ENCODE results near the gene ABLIM1. TPM values are rescaled to one million over a fixed set of nuclear protein-coding genes. Genes with fewer than 3 reads are reported as not detected.

The ABLIM1 gene
- total and polyA plus RNA-seq, 5 donors: 149 to 462 (median 411) TPM

DNA sequence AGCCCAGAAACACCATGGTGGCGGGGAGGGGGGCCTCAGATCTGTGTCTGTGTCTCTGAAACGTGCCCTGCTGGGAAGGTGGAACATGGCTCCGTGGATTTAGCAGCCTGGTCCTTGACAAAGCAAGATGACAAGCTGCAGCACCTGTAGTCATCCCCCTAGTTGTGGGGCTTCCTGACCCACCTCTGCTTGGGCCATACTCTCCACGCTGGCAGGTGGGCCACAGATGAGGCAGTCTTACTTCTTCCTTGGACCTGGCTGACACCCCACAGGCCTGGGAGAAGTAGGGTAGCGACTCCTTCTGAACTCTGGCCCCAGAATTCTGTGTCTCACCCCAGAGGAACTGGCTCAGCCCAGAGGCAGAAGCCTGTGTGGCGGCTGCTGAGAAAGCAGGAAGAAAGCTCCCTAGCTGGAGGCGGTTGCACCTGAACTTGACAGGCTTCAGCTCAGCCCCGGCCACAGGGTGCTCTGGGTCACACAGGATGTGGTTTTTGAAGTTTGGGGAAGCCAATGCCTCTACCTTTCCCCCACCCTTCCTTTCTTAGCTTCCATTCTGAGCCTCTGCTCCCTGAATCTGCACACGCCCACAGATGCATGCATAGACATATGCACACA, 113.9 kb downstream of the ABLIM1 start:
- ATAC-seq (no peak), DNase-seq (no peak)
- Histone ChIP-seq H3K27me3 (ENCODE audit: control insufficient read depth, insufficient read depth) (no peaks in the 10 kb centered on the region), H3K4me3 (ENCODE audit: low read length) (no peak overlapping the region), H3K9me3 (ENCODE audit: control insufficient read depth, low read length) (no peaks in the 10 kb centered on the region), H3K27ac (ENCODE audit: low read length) (no peak overlapping the region), H3K4me1 (ENCODE audit: control insufficient read depth, insufficient read depth, low read length) (peaks cover 16% of the 10 kb centered on the region)
- 72% methylated on average over 9 of the region's 9 CpGs for WGBS
- intact Hi-C loops (cut with DNase I): loop anchor here in 2 of 4 donors (5.0 to 10.0 kb wide), 3 partner anchors 72 to 239 kb away; no protein-coding TSS in a partner anchor

DNA sequence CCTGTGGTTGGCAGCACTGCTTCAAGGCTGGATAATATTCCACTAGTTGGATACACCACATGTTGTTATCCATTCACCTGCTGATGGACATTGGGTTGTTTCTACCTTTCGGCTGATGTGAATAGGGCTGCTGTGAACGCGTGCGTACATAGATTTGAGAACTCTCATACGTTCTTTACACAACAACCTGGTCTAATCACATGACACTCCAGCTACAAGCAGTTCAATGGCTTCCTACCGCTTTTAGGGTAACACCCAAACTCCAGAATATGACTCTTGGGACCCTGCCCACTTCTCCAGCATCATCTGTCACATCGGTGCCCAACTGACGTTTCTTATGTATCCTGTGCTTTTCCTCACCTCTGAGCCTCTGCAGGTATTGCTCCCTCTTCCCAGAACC, 114.6 kb downstream of the ABLIM1 start:
- Histone ChIP-seq H3K27ac (ENCODE audit: low read length) (no peak overlapping the region), H3K4me3 (ENCODE audit: low read length) (no peak overlapping the region), H3K9me3 (ENCODE audit: control insufficient read depth, low read length) (no peaks in the 10 kb centered on the region), H3K27me3 (ENCODE audit: control insufficient read depth, insufficient read depth) (no peaks in the 10 kb centered on the region), H3K4me1 (ENCODE audit: control insufficient read depth, insufficient read depth, low read length) (peaks cover 21% of the 10 kb centered on the region)
- ATAC-seq: no peak
- 56% methylated on average over 8 of the region's 8 CpGs for WGBS
- intact Hi-C loops (cut with DNase I): loop anchor here in 2 of 4 donors (5.0 to 10.0 kb wide), 3 partner anchors 71 to 239 kb away; no protein-coding TSS in a partner anchor
- DNase-seq: no peak

DNA sequence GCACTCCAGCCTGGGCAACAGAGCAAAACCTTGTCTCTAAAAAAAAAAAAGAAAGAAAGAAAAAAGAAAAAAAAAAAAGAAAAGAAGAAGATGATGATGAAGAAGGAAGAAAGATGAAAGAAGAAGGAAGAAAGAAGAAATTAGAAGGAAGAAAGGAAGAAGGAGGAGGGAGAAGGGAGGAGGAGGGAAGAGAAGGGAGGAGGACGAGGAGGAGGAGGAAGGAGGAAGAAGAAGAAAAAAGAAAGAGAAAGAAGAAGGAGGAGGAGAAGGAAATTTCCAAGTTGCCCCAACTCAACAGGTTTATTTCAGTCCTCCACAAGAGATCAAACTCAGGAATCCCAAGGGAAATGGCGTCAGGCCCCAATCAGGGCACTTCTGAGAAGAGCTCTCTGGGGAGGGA, 115.7 kb downstream of the ABLIM1 start:
- Histone ChIP-seq H3K9me3 (ENCODE audit: control insufficient read depth, low read length) (no peaks in the 10 kb centered on the region), H3K27ac (ENCODE audit: low read length) (no peak overlapping the region), H3K4me1 (ENCODE audit: control insufficient read depth, insufficient read depth, low read length) (peaks cover 20% of the 10 kb centered on the region), H3K4me3 (ENCODE audit: low read length) (no peak overlapping the region), H3K27me3 (ENCODE audit: control insufficient read depth, insufficient read depth) (no peaks in the 10 kb centered on the region)
- DNase-seq: no peak
- intact Hi-C loops (cut with DNase I): loop anchor here in 2 of 4 donors (5.0 to 10.0 kb wide), 3 partner anchors 70 to 238 kb away; no protein-coding TSS in a partner anchor
- ATAC-seq: no peak
- WGBS: 84% methylated on average over 2 of the region's 2 CpGs

DNA sequence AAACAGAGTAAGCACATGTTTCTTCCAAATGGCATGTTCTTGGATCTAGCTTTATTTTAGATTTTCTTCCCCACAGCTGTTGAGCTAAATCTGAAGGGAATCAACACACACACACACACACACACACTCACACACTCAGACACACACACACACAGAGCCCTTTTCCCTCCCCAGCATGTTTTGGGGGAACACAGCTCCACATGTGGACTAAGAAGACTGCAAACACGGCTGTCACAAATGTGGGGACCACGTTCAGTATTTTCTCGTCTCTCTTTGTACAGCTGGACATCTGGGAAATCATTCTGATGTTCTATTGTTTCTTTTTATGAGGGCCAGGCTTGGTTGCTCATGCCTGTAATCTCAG, 116.3 kb downstream of the ABLIM1 start:
- Histone ChIP-seq H3K27ac (ENCODE audit: low read length) (peak overlapping the region; percentile 87), H3K4me3 (ENCODE audit: low read length) (no peak overlapping the region), H3K9me3 (ENCODE audit: control insufficient read depth, low read length) (no peaks in the 10 kb centered on the region), H3K27me3 (ENCODE audit: control insufficient read depth, insufficient read depth) (no peaks in the 10 kb centered on the region), H3K4me1 (ENCODE audit: control insufficient read depth, insufficient read depth, low read length) (peaks cover 20% of the 10 kb centered on the region)
- intact Hi-C loops (cut with DNase I): loop anchor here in 2 of 4 donors (5.0 to 10.0 kb wide), 3 partner anchors 69 to 237 kb away; no protein-coding TSS in a partner anchor
- no peak for DNase-seq
- ATAC-seq: no peak
- 65% methylated on average over 3 of the region's 3 CpGs for WGBS

DNA sequence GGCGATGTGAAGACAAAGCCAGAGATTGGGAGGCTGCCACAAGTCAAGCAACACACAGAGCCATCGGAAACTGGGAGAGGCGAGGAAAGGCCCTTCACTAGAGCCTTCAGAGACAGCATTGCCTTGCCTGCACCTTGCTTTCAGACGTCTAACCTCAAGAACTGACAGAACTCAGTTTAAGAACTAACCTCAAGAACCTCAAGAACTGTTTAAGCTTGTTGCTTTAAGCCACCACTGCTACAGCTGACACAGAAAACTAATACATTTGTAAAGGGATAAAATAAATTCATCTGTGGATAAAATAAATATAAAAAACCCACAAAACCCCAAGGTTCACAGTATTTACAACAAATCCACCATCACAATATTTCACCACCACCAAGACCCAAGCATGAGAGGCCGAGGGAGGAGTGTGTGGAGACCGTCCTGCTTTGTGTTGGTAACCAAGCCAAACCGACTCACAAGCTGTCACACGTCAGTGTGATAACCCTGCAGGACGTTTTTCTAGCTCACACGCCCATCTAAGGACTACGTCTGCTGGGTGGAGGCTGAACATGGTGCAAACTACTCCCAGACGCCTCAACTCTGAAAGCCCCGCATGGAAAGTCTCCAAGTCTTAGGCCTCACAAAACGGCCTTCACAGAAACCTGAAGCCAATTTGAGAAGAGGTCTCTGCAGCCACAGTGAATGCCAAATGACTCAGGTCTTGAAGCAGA, 116.8 kb downstream of the ABLIM1 start:
- ATAC-seq (peak; percentile 94 to 97), DNase-seq (peak; percentile 82 to 88 (median 82))
- H3K4me1 ChIP-seq (ENCODE audit: control insufficient read depth, insufficient read depth, low read length): peaks cover 20% of the 10 kb centered on the region
- no peak overlapping the region for H3K4me3 ChIP-seq (ENCODE audit: low read length)
- H3K27me3 ChIP-seq (ENCODE audit: control insufficient read depth, insufficient read depth): no peaks in the 10 kb centered on the region
- peaks cover 1% of the 10 kb centered on the region for H3K9me3 ChIP-seq (ENCODE audit: control insufficient read depth, low read length)
- 38% methylated on average over 14 of the region's 14 CpGs for WGBS
- H3K27ac ChIP-seq (ENCODE audit: low read length): peak overlapping the region; percentile 87
- intact Hi-C loops (cut with DNase I): loop anchor here in 2 of 4 donors (5.0 to 10.0 kb wide), 3 partner anchors 69 to 236 kb away; no protein-coding TSS in a partner anchor

DNA sequence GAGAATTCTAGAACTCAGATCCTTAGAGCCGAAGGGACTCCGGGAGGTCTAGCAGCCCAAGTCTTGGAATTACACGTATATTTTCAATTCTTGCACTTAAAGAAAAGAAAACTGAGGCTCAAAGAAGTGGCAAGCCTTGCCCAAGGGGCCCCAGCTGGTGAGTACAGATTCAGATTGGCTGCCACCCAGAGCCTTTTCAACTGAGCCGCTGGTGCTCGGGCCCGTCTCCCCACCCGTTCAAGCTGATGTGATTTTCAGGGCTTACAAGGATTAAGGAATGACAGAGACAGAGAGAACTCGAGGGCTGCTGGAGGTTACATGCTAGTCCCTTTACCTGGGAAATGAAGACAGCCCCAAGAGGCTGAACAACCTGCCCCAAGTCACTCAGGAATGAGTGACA, 117.8 kb downstream of the ABLIM1 start:
- no peaks in the 10 kb centered on the region for H3K27me3 ChIP-seq (ENCODE audit: control insufficient read depth, insufficient read depth)
- 55% methylated on average over 8 of the region's 8 CpGs for WGBS
- peak overlapping the region; percentile 79 for H3K27ac ChIP-seq (ENCODE audit: low read length)
- H3K9me3 ChIP-seq (ENCODE audit: control insufficient read depth, low read length): peaks cover 1% of the 10 kb centered on the region
- ATAC-seq: no peak
- intact Hi-C loops (cut with DNase I): loop anchor here in 2 of 4 donors (5.0 to 10.0 kb wide), 3 partner anchors 68 to 235 kb away; no protein-coding TSS in a partner anchor
- peaks cover 20% of the 10 kb centered on the region for H3K4me1 ChIP-seq (ENCODE audit: control insufficient read depth, insufficient read depth, low read length)
- no peak overlapping the region for H3K4me3 ChIP-seq (ENCODE audit: low read length)
- DNase-seq: no peak

DNA sequence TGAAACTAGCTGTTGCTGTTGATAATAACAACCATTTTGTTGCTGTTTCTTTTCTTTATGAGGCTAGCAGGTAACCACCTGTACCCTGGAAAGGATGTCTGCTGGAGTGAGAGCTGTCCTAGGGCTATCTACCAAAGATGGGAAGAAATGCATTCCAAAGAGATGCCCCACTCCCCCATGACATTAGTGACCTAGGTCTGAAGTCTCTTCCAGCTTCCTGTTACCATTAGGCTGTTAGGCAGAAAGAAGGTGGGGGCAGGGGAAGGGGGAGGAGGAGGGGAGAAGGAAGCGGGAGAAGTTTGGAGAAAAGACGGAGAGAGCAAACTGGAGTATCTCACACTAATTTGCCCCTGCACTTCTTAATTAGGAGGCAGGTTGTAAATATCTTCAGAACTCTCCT, 118.5 kb downstream of the ABLIM1 start:
- intact Hi-C loops (cut with DNase I): loop anchor here in 2 of 4 donors (5.0 to 10.0 kb wide), 3 partner anchors 67 to 235 kb away; no protein-coding TSS in a partner anchor
- no peak for DNase-seq
- Histone ChIP-seq H3K27me3 (ENCODE audit: control insufficient read depth, insufficient read depth) (no peaks in the 10 kb centered on the region), H3K4me1 (ENCODE audit: control insufficient read depth, insufficient read depth, low read length) (peaks cover 20% of the 10 kb centered on the region), H3K27ac (ENCODE audit: low read length) (no peak overlapping the region), H3K9me3 (ENCODE audit: control insufficient read depth, low read length) (peaks cover 1% of the 10 kb centered on the region), H3K4me3 (ENCODE audit: low read length) (no peak overlapping the region)
- 82% methylated on average over 2 of the region's 2 CpGs for WGBS
- ATAC-seq: no peak

DNA sequence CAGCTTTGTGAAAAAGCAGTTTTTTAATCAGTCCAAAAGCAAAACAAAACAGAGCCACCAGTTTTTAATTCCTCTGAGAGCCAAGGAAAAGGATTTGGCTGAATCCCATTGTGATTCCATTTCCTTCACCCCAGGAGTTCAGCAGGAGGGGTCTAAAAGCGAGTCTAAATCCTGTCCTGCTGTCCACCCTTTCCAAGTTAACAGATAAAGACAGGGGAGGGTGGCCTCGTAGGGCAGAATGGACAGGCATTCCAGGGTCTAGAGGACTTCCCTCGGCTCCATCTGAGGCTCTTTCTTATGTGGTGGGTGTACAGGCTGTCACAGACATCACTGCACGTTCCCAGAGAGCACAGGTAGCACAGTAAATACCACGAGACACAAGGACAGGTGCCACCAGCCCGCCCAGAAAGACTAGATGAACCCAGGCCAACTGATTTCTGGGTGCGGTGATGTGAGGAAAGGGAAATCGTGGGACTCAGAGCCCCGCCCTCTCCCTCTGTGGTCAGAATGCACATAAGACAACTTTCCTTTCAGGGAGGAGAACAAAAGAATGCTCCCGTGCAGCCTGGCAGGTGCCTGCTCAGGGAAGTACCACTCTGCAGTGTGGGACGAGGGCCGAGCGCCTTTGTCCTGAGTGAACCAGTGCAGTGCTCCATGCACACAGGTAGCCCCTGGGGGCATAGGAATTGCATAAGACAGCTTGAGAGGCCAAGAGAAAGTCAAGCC, 119.7 kb downstream of the ABLIM1 start:
- WGBS: 39% methylated on average over 13 of the region's 13 CpGs
- ATAC-seq (peak; percentile 4 to 15), DNase-seq (peak in 2 of 3 donors; percentile 45 to 74)
- Histone ChIP-seq H3K27ac (ENCODE audit: low read length) (peak overlapping the region; percentile 70), H3K9me3 (ENCODE audit: control insufficient read depth, low read length) (peaks cover 1% of the 10 kb centered on the region), H3K4me3 (ENCODE audit: low read length) (no peak overlapping the region), H3K4me1 (ENCODE audit: control insufficient read depth, insufficient read depth, low read length) (peaks cover 20% of the 10 kb centered on the region), H3K27me3 (ENCODE audit: control insufficient read depth, insufficient read depth) (no peaks in the 10 kb centered on the region)
- intact Hi-C loops (cut with DNase I): no loop called here

DNA sequence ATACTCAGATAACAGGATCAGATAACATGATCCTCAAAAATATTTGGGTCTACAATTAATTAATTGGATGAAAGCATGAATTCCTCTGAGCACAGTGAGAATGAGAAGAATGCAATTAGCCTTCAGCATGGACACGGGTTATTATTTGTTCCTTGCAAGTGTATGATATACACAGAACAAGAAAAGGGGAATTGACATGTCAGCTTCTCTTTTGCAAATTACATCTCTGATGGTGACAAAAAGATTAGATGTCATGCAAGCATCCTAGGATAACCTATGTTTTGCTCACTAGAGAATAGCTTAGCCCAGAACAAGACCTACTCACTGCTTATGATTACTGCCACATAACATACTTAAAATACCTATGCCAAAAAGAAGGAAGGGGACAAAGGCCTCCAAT, 120.3 kb downstream of the ABLIM1 start:
- peaks cover 1% of the 10 kb centered on the region for H3K9me3 ChIP-seq (ENCODE audit: control insufficient read depth, low read length)
- 56% methylated on average over 1 of the region's 1 CpG for WGBS
- no peak for ATAC-seq

DNA sequence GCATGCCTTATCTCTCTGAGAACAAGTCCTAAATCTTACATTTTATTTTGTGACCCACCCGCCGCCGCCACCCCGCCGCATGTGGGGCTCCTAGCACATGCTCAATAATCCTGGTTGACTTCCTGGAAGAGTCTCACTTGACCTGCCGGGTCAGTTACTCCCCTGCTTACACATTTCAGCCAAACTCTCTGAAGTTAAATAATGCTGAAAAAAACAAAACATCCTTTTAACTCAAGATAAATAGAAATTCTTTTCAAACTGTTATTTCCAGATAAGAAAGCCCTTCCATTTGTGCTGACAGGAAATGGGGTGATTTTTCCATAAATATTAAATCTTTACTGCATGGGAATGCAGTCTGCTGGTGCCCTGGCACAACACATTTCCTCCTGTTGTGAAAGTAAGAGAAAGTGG, 123.5 kb downstream of the ABLIM1 start:
- Histone ChIP-seq H3K27ac (ENCODE audit: low read length) (no peak overlapping the region), H3K9me3 (ENCODE audit: control insufficient read depth, low read length) (peaks cover 1% of the 10 kb centered on the region), H3K4me3 (ENCODE audit: low read length) (no peak overlapping the region), H3K4me1 (ENCODE audit: control insufficient read depth, insufficient read depth, low read length) (peaks cover 10% of the 10 kb centered on the region), H3K27me3 (ENCODE audit: control insufficient read depth, insufficient read depth) (no peaks in the 10 kb centered on the region)
- 80% methylated on average over 6 of the region's 6 CpGs for WGBS
- intact Hi-C loops (cut with DNase I): no loop called here
- peak in 1 of 2 donors; percentile 55 for ATAC-seq
- DNase-seq: no peak

More for the DNA sequence above, 120.3 kb downstream of the ABLIM1 start:
- no peak for DNase-seq
- intact Hi-C loops (cut with DNase I): no loop called here
- no peaks in the 10 kb centered on the region for H3K27me3 ChIP-seq (ENCODE audit: control insufficient read depth, insufficient read depth)
- no peak overlapping the region for H3K4me3 ChIP-seq (ENCODE audit: low read length)
- peaks cover 20% of the 10 kb centered on the region for H3K4me1 ChIP-seq (ENCODE audit: control insufficient read depth, insufficient read depth, low read length)
- no peak overlapping the region for H3K27ac ChIP-seq (ENCODE audit: low read length)
